Adrenal gland (tissue), 12 donors: ENCODE data around the gene TOMM6. TPM values are rescaled to one million over a fixed set of nuclear protein-coding genes. Genes with fewer than 3 reads are reported as not detected.

Experiments
- DNase-seq, 7 donors: peaks; one replicate each; pipeline ENCODE4 v3.0.0-alpha.2; 2019 to 2020
- H3K27ac ChIP-seq, 5 donors: fragments of 200-600 bp; sonication (generic) in 4 of 5; 1 replicate in 3 of 5; 2 replicates in 2 of 5; pipeline versions ENCODE4 v1.5.1 to v1.8.0; 2016 to 2020; ENCODE audit warnings: mild to moderate bottlenecking in 1 of 5
- H3K27me3 ChIP-seq: fragments of 200-600 bp; 2 replicates; pipeline ENCODE4 v1.8.0; 2021
- H3K36me3 ChIP-seq, 2 donors: fragments of 200-600 bp; replicated peaks in 1 of 2; 1 replicate in 1 of 2; 2 replicates in 1 of 2; pipeline versions ENCODE4 v1.5.1 to v1.8.0; 2018 to 2022
- H3K4me1 ChIP-seq, 2 donors: fragments of 200-600 bp; replicated peaks in 1 of 2; 1 replicate in 1 of 2; 2 replicates in 1 of 2; pipeline versions ENCODE4 v1.5.1 to v1.8.0; 2018 to 2021
- H3K4me3 ChIP-seq, 4 donors: fragments of 200-600 bp; sonication (generic) in 3 of 4; one replicate each; pipeline ENCODE4 v1.5.1; 2016 to 2018
- H3K9me3 ChIP-seq, 3 donors: fragments of 200-600 bp; sonication (generic) in 1 of 3; replicated peaks in 1 of 3; 1 replicate in 2 of 3; 2 replicates in 1 of 3; pipeline versions ENCODE4 v1.5.1 to v1.8.0; 2016 to 2021
- POLR2A ChIP-seq, 2 donors: fragments of 450-650 bp; IDR thresholded peaks; one replicate each; pipeline ENCODE4 v1.6.1; 2017; ENCODE audit warnings: antibody characterized with exemption in 2 of 2, mild to moderate bottlenecking in 2 of 2, moderate library complexity in 1 of 2
- WGBS, 4 donors: extraction: QIAGEN DNeasy Blood & Tissue Kit in 2 of 4; methylation state at CpG; one replicate each; pipeline versions ENCODE4 v1.1.5 to v1.1.7; 2013 to 2017; 5-methylcytosine and 5-hydroxymethylcytosine counted together
- intact Hi-C, 2 donors: fragments of 100-400 bp; cut with DNase I; formaldehyde crosslinking; loops; one replicate each; pipeline versions ENCODE4 v1.14.1 to v1.15.0; 2022 to 2023
- polyA plus RNA-seq, 3 donors: library from polyadenylated mRNA; stranded (reverse); fragments of 200-250 nt in 2 of 3; fragments of 350-450 nt in 1 of 3; fragmentation: Illumina TruSeq in 1 of 3; extraction: RNeasy Lipid Tissue Mini Kit (QIAGEN cat#74804) in 1 of 3; gene quantifications; one replicate each; pipeline ENCODE4 v1.2.3, GENCODE V29; 2013 to 2014
- total RNA-seq, 9 donors: library from RNA; depleted of rRNA in 4 of 9; stranded (reverse); fragments of >200 nt in 4 of 9; fragments of 120-200 nt in 1 of 9; fragmentation: NEBNext Ultra II Directional in 1 of 9; extraction: Animal tissue kit (Norgen Biotek cat#: 25700) in 1 of 9; gene quantifications; one replicate each; pipeline versions ENCODE4 v1.1.0 to v1.2.4, GENCODE V29; 2013 to 2023
- TF ChIP-seq, protein P1 (sequence below), 6 experiments: fragments of 450-650 bp in 4 of 6; fragments of 200-600 bp in 2 of 6; sonication (generic) in 1 of 6; IDR thresholded peaks; 1 replicate in 5 of 6; 2 replicates in 1 of 6; pipeline versions ENCODE4 v1.5.1 to v1.8.0; 2016 to 2021; ENCODE audit warnings: antibody characterized with exemption in 6 of 6, mild to moderate bottlenecking in 2 of 6, moderate library complexity in 1 of 6
- donor health status: healthy with polysubstance abuse.
- donor health status: Bipolar disorder and iron deficiency.
- donor health status: DM: yes; HTN: yes; CAD: no.
- donor health status: DM: no; HTN: no; CAD: no.
- donor health status: DM: no; HTN: no; CAD: no.
- donor health status: DM: yes; HTN: yes; CAD: no.

TOMM6 gene
- total and polyA plus RNA-seq, 12 donors, result 146 to 507 (median 243) TPM

DNA sequence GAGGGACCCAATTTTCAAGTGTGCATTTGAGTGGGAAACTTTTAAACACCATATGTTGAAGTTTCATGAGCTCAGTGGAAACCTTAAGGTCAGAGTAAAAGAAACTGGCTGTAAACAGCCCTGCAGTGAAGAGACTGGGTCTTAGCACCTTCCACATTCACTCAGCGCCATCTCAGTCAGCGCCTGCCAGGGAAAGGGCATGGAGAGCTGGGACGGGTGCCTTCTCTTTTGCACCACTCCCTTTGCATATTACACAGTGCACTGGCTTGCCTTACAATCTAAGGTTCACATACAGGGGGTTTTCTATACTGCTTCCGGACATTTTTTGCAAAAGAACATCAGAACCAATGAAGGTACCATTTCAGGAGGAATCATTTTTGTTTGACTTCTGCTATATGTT is 4.5 kb downstream of the TOMM6 start:
- DNase-seq, result peak in 1 of 7 donors; percentile 34
- Histone ChIP-seq H3K27ac (no peak overlapping the region), H3K36me3 (peaks cover 0 to 38% of the 10 kb centered on the region in 2 donors), H3K9me3 (no peaks in the 10 kb centered on the region), H3K4me1 (peaks cover 5 to 9% of the 10 kb centered on the region in 2 donors), H3K27me3 (no peaks in the 10 kb centered on the region), H3K4me3 (no peak overlapping the region)
- TF ChIP-seq POLR2A (IDR thresholded peaks at IDR 0.05), result no peak
- TF ChIP-seq, protein P1, sequence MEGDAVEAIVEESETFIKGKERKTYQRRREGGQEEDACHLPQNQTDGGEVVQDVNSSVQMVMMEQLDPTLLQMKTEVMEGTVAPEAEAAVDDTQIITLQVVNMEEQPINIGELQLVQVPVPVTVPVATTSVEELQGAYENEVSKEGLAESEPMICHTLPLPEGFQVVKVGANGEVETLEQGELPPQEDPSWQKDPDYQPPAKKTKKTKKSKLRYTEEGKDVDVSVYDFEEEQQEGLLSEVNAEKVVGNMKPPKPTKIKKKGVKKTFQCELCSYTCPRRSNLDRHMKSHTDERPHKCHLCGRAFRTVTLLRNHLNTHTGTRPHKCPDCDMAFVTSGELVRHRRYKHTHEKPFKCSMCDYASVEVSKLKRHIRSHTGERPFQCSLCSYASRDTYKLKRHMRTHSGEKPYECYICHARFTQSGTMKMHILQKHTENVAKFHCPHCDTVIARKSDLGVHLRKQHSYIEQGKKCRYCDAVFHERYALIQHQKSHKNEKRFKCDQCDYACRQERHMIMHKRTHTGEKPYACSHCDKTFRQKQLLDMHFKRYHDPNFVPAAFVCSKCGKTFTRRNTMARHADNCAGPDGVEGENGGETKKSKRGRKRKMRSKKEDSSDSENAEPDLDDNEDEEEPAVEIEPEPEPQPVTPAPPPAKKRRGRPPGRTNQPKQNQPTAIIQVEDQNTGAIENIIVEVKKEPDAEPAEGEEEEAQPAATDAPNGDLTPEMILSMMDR (IDR thresholded peaks at IDR 0.05), result no peak
- 89 to 96% (median 91%) methylated on average over 4 of the region's 4 CpGs for WGBS, 4 donors
- intact Hi-C loops, result no loop called here

DNA sequence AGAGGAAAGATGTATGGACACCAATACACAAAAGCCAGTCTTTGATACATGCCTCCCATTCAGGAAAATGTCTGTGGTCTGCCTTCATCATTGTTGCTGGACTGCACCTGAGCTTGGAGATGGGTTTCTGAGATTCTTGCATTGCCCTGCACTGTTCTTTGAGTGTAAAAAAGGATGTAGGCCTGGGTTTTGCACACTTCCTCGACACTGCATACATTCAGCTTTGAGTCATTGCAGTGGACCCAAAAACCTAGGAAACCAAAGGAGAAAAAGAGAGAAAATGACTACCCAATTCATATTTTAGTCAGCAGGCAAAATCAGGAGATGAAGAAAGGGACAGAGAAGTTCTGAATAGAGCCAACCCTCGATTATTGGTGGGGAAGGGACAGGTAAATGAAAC is 9.0 kb downstream of the TOMM6 start:
- no peaks in the 10 kb centered on the region for H3K27me3 ChIP-seq
- peaks cover 0 to 17% of the 10 kb centered on the region in 2 donors for H3K36me3 ChIP-seq
- TF ChIP-seq, protein P1 (IDR thresholded peaks at IDR 0.05), result no peak
- TF ChIP-seq POLR2A (IDR thresholded peaks at IDR 0.05), result no peak
- H3K4me3 ChIP-seq, result no peak overlapping the region
- no peaks in the 10 kb centered on the region for H3K4me1 ChIP-seq
- intact Hi-C loops, result no loop called here
- whole genome bisulfite sequencing, 4 donors, result 83 to 100% (median 91%) methylated on average over 2 of the region's 2 CpGs
- H3K9me3 ChIP-seq, result no peaks in the 10 kb centered on the region
- H3K27ac ChIP-seq, result no peak overlapping the region
- DNase-seq, result no peak

DNA sequence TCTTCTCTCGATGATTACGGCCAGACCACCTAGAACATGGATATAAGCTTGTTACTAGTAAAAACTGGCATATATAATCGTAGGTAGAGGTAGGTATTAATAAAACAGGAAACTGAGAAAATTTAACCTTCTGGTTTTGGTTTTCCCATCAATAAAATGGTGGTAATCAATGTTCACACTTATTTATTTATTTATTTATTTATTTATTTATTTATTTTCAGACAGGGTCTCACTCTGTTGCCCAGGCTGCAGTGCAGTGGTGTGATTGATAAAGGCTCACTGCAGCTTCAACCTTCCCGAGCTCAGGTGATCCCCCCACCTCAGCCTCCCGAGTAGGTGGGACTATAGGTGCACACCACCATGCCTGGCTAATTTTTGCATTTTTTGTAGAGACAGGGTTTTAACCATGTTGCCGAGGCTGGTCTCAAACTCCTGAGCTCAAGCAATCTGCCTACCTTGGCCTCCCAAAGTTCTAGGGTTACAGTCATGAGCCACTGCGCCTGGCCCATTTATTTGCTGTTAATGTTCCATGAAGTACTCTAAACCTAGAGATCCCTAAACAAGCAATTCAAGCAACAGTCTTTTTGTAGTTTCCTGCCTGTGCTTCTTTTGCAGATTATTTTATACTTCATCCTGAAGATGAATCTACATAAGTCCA is 11.5 kb downstream of the TOMM6 start:
- no peaks in the 10 kb centered on the region for H3K9me3 ChIP-seq
- no peaks in the 10 kb centered on the region for H3K4me1 ChIP-seq
- H3K4me3 ChIP-seq, result no peak overlapping the region
- TF ChIP-seq, protein P1 (IDR thresholded peaks at IDR 0.05), result no peak
- no peak for TF ChIP-seq POLR2A (IDR thresholded peaks at IDR 0.05)
- H3K36me3 ChIP-seq, result no peaks in the 10 kb centered on the region
- DNase-seq, result peak in 1 of 7 donors; percentile 35
- WGBS, 4 donors, result 92 to 97% (median 95%) methylated on average over 7 of the region's 7 CpGs
- H3K27ac ChIP-seq, result no peak overlapping the region
- intact Hi-C loops, result no loop called here
- H3K27me3 ChIP-seq, result no peaks in the 10 kb centered on the region

GRCh38 chr6:41799559-41799911 is 12.0 kb downstream of the TOMM6 start:
- H3K36me3 ChIP-seq, result no peaks in the 10 kb centered on the region
- H3K4me1 ChIP-seq, result no peaks in the 10 kb centered on the region
- TF ChIP-seq, protein P1 (IDR thresholded peaks at IDR 0.05), result no peak
- no peak for TF ChIP-seq POLR2A (IDR thresholded peaks at IDR 0.05)
- peak in 1 of 7 donors; percentile 27 for DNase-seq
- no peak overlapping the region for H3K4me3 ChIP-seq
- intact Hi-C loops, result no loop called here
- no peaks in the 10 kb centered on the region for H3K27me3 ChIP-seq
- WGBS, 4 donors, result 78 to 100% (median 91%) methylated on average over 2 of the region's 2 CpGs
- no peaks in the 10 kb centered on the region for H3K9me3 ChIP-seq
- no peak overlapping the region for H3K27ac ChIP-seq
